Ovary (tissue), 9 donors: ENCODE results near the gene EPC2. TPM values are rescaled to one million over a fixed set of nuclear protein-coding genes. Genes with fewer than 3 reads are reported as not detected.

Source experiments
- DNase-seq, 5 donors: peaks; one replicate each; pipeline ENCODE4 v3.0.0-alpha.2; 2019 to 2020
- H3K27ac ChIP-seq, 2 donors: fragments of 200-600 bp; one replicate each; pipeline versions ENCODE4 v1.5.1 to v1.8.0; 2019 to 2022
- H3K27me3 ChIP-seq: fragments of 200-600 bp; one replicate; pipeline ENCODE4 v1.8.0; 2022
- H3K36me3 ChIP-seq: fragments of 200-600 bp; sonication (generic); one replicate; pipeline ENCODE4 v1.5.1; 2019
- H3K4me1 ChIP-seq: one replicate; pipeline ENCODE4 v1.8.1; 2013; ENCODE audit warnings: mild to moderate bottlenecking, moderate library complexity; ENCODE audit not compliant: insufficient read depth
- H3K4me3 ChIP-seq: fragments of 200-600 bp; sonication (generic); one replicate; pipeline ENCODE4 v1.5.1; 2017
- H3K9me3 ChIP-seq, 2 donors: fragments of 200-600 bp in 1 of 2; sonication (generic) in 1 of 2; one replicate each; pipeline versions ENCODE4 v1.5.1 to v1.8.1; 2013 to 2019; ENCODE audit warnings: mild to moderate bottlenecking in 1 of 2, moderate library complexity in 1 of 2
- EP300 ChIP-seq: sonication (generic); formaldehyde crosslinking; IDR thresholded peaks from one replicate; pipeline ENCODE4 v1.6.1; 2017; ENCODE audit warnings: antibody characterized with exemption
- POLR2A ChIP-seq: fragments of 450-650 bp; IDR thresholded peaks from one replicate; pipeline ENCODE4 v1.6.1; 2017; ENCODE audit warnings: antibody characterized with exemption, mild to moderate bottlenecking, moderate library complexity
- WGBS, 3 donors: extraction: QIAGEN DNeasy Blood & Tissue Kit in 1 of 3; methylation state at CpG; one replicate each; pipeline versions ENCODE4 v1.1.5 to v1.1.7; 2013 to 2017; 5-methylcytosine and 5-hydroxymethylcytosine counted together
- intact Hi-C, 4 donors: fragments of 100-400 bp; cut with DNase I; formaldehyde crosslinking; loops; one replicate each; pipeline versions ENCODE4 v1.11.0 to v1.15.1; 2022 to 2023
- polyA plus RNA-seq, 2 donors: library from polyadenylated mRNA; stranded (reverse); fragments of 200-250 nt in 1 of 2; fragments of 350-450 nt in 1 of 2; fragmentation: Illumina TruSeq in 1 of 2; extraction: RNeasy Lipid Tissue Mini Kit (QIAGEN cat#74804) in 1 of 2; gene quantifications; one replicate each; pipeline ENCODE4 v1.2.3, GENCODE V29; 2013 to 2014
- total RNA-seq, 7 donors: library from RNA; depleted of rRNA in 2 of 7; stranded (reverse); fragments of >200 nt in 2 of 7; fragmentation: NEBNext Ultra II Directional in 3 of 7; extraction: Animal tissue kit (Norgen Biotek cat#: 25700) in 3 of 7; gene quantifications; one replicate each; pipeline versions ENCODE4 v1.1.0 to v1.2.4, GENCODE V29; 2016 to 2023
- TF ChIP-seq, protein P1 (sequence below), 3 donors: fragments of 450-650 bp in 2 of 3; fragments of 200-600 bp in 1 of 3; IDR thresholded peaks; one replicate each; pipeline versions ENCODE4 v1.5.1 to v1.8.0; 2016 to 2022; ENCODE audit warnings: antibody characterized with exemption in 3 of 3, mild to moderate bottlenecking in 1 of 3
- donor health status: DM: no; HTN: no; CAD: no; lungs with moderate emphysema.
- donor health status: DM: no; HTN: no; CAD: no.
- donor health status: Bipolar disorder and iron deficiency.
- donor health status: DM: yes; HTN: yes; CAD: no.
- donor health status: DM: no; HTN: no; CAD: no.
- donor health status: DM: yes; HTN: yes; CAD: no.

EPC2 gene
- total and polyA plus RNA-seq, 9 donors = 25.7 to 53.4 (median 35.2) TPM

DNA sequence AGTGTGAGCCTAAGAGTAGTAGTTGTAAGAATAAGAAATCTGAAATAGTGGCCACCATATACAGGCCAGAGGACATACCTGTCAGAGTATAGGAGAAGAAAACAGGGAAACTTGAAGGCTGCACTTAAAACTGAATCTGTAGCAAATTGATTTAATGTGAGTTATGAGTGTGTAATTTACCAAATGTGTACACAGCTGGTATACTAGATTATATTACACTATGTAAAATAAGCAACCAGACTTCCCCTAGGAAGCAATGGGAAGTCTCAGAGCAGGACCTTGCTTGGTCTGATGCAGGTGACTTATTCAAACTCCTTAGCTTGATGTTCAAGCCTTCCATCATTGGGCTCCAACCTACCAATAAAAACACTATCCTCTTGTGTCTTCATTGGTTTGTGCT, 17.3 kb upstream of the EPC2 start:
- TF ChIP-seq EP300 (no peak), POLR2A (no peak)
- TF ChIP-seq, protein P1, sequence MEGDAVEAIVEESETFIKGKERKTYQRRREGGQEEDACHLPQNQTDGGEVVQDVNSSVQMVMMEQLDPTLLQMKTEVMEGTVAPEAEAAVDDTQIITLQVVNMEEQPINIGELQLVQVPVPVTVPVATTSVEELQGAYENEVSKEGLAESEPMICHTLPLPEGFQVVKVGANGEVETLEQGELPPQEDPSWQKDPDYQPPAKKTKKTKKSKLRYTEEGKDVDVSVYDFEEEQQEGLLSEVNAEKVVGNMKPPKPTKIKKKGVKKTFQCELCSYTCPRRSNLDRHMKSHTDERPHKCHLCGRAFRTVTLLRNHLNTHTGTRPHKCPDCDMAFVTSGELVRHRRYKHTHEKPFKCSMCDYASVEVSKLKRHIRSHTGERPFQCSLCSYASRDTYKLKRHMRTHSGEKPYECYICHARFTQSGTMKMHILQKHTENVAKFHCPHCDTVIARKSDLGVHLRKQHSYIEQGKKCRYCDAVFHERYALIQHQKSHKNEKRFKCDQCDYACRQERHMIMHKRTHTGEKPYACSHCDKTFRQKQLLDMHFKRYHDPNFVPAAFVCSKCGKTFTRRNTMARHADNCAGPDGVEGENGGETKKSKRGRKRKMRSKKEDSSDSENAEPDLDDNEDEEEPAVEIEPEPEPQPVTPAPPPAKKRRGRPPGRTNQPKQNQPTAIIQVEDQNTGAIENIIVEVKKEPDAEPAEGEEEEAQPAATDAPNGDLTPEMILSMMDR (IDR thresholded peaks at IDR 0.05) = no peak
- Histone ChIP-seq H3K27ac (no peak overlapping the region), H3K9me3 (no peaks in the 10 kb centered on the region), H3K4me1 (no peaks in the 10 kb centered on the region), H3K36me3 (no peaks in the 10 kb centered on the region), H3K4me3 (no peak overlapping the region), H3K27me3 (no peaks in the 10 kb centered on the region)
- intact Hi-C loops = no loop called here
- DNase-seq = no peak

DNA sequence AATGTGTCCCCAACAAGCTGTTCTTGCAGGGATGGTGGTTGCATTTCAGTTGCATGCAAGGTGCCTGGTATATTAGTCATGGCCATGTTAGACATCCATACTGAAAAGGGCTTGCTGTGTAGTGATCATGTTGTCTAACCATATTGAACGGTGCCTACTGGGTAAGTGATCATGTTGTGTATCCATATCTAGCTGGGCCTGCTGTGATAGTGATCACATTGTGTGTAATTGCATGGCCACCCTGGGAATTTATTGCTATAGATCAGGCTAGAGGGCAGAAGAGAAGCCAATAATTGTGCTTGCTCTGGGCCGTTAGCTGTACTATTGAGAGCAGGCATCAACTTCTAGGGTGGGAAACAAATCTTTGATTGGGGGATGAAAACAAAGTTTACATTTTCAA, 9.8 kb upstream of the EPC2 start:
- H3K27me3 ChIP-seq = no peaks in the 10 kb centered on the region
- intact Hi-C loops = no loop called here
- WGBS, 3 donors = 60 to 87% (median 69%) methylated on average over 2 of the region's 2 CpGs
- no peak overlapping the region for H3K27ac ChIP-seq
- no peaks in the 10 kb centered on the region for H3K36me3 ChIP-seq
- no peaks in the 10 kb centered on the region for H3K9me3 ChIP-seq
- no peak overlapping the region for H3K4me3 ChIP-seq
- no peak for DNase-seq
- H3K4me1 ChIP-seq = no peaks in the 10 kb centered on the region
- TF ChIP-seq POLR2A (no peak), EP300 (no peak)
- TF ChIP-seq, protein P1 (IDR thresholded peaks at IDR 0.05) = no peak

DNA sequence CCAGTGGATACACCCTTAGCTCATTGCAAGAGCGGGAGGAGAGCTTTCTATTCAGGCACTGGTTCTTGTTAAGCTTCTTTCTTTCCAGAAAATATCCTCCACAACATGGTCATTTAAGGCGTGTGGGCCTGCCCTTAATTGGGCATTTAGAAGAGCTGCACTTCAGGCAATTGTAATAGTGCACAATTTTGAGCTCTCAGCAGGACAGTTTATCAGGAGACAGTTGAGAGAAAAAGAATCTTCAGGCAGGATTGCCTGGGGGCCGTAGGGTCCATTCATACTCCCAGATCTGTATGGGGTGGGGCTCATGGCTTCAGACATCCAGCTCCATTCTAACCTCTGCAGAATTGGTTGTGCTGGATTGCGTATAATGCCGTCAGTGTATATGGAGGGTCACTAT, 6.0 kb upstream of the EPC2 start:
- Histone ChIP-seq H3K9me3 (no peaks in the 10 kb centered on the region), H3K4me3 (no peak overlapping the region), H3K36me3 (no peaks in the 10 kb centered on the region), H3K27me3 (no peaks in the 10 kb centered on the region), H3K4me1 (no peaks in the 10 kb centered on the region), H3K27ac (no peak overlapping the region)
- DNase-seq = no peak
- WGBS, 3 donors = 89 to 92% (median 90%) methylated on average over 5 of the region's 5 CpGs
- intact Hi-C loops = no loop called here
- TF ChIP-seq EP300 (no peak), POLR2A (no peak)
- TF ChIP-seq, protein P1 (IDR thresholded peaks at IDR 0.05) = no peak

DNA sequence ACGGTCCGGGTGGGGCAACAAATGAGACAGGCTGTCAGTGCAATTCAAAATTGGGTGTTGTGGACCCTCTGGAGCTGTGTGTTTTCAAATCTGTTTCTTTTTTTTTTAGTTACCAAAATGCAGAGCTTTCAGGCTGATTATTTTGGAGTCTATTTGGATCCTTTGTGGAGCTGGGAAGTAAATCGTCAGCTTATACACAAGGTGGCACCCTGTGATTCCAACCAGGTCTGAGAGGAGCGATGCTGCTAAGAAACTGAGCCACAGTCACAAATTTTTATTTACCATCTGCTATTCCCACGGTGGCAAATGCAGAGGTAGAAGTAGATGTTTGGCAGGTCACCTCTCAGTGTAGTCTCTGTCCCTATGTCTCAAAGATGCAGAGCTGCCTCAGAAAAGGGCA, 3.8 kb upstream of the EPC2 start:
- 41 to 52% (median 48%) methylated on average over 5 of the region's 5 CpGs for WGBS, 3 donors
- H3K27ac ChIP-seq = no peak overlapping the region
- H3K36me3 ChIP-seq = no peaks in the 10 kb centered on the region
- intact Hi-C loops = loop anchor here in 1 of 4 donors (10.0 kb wide), 1 partner anchor 174 kb away; no protein-coding TSS in a partner anchor
- DNase-seq = no peak
- H3K4me3 ChIP-seq = no peak overlapping the region
- no peaks in the 10 kb centered on the region for H3K4me1 ChIP-seq
- no peaks in the 10 kb centered on the region for H3K9me3 ChIP-seq
- H3K27me3 ChIP-seq = no peaks in the 10 kb centered on the region
- TF ChIP-seq EP300 (no peak), POLR2A (no peak)
- TF ChIP-seq, protein P1 (IDR thresholded peaks at IDR 0.05) = no peak
